ENCODE results near the gene KCNH5.

GRCh38 chr14:62914873-62915272, 130.4 kb downstream of the KCNH5 start:
- TF ChIP-seq CTCF (IDR thresholded peaks at IDR 0.05; ENCODE audit: low read length), result no peak
- TF ChIP-seq EZH2 (IDR thresholded peaks at IDR 0.05; ENCODE audit: borderline replicate concordance, low read length), result no peak
